ENCODE measurements around the gene RFC1. TPM values are rescaled to one million over a fixed set of nuclear protein-coding genes. Genes with fewer than 3 reads are reported as not detected.
A peak's percentile ranks its signal among the peaks of the same experiment; 100 is the strongest.

The RFC1 gene
- total and polyA plus RNA-seq, 4 donors, result 11.0 to 75.3 (median 25.9) TPM

- no peak overlapping the region for H3K4me3 ChIP-seq
- no peak overlapping the region for H3K27ac ChIP-seq (ENCODE audit: low read depth in 1 of 2, low read length in 1 of 2)
- WGBS, 2 donors, result 93 to 100% methylated on average over 2 of the region's 2 CpGs
- H3K27me3 ChIP-seq (ENCODE audit: control insufficient read depth in 3 of 3, insufficient read depth in 3 of 3, low read length in 2 of 3), result no peaks in the 10 kb centered on the region
- no peak for ATAC-seq (ENCODE audit: insufficient read depth, low FRiP score)
- H3K4me1 ChIP-seq (ENCODE audit: control insufficient read depth in 5 of 5, insufficient read depth in 5 of 5, low read length in 5 of 5), result no peaks in the 10 kb centered on the region
- no peak for DNase-seq
- no peak overlapping the region for H3K9ac ChIP-seq (ENCODE audit: insufficient read depth in 1 of 2, low read length in 2 of 2)
- H3K36me3 ChIP-seq (ENCODE audit: control insufficient read depth in 4 of 4, insufficient read depth in 4 of 4, low read length in 4 of 4), result peaks cover 18 to 39% (median 27%) of the 10 kb centered on the region in 4 donors
- TF ChIP-seq CTCF (IDR thresholded peaks at IDR 0.05; ENCODE audit: control extremely low read depth, extremely low read depth), result no peak
- no peaks in the 10 kb centered on the region for H3K9me3 ChIP-seq (ENCODE audit: control insufficient read depth in 4 of 4, insufficient read depth in 3 of 4, low read length in 3 of 4)
Measured at GRCh38 chr4:39291686-39292085, 74.5 kb downstream of the RFC1 start.

- Histone ChIP-seq H3K4me3 (no peak overlapping the region), H3K36me3 (ENCODE audit: control insufficient read depth in 4 of 4, insufficient read depth in 4 of 4, low read length in 4 of 4) (peaks cover 25 to 37% (median 27%) of the 10 kb centered on the region in 4 donors)
- TF ChIP-seq CTCF (IDR thresholded peaks at IDR 0.05; ENCODE audit: control extremely low read depth, extremely low read depth), result no peak
Measured at GRCh38 chr4:39287223-39287622, 78.9 kb downstream of the RFC1 start.

DNA sequence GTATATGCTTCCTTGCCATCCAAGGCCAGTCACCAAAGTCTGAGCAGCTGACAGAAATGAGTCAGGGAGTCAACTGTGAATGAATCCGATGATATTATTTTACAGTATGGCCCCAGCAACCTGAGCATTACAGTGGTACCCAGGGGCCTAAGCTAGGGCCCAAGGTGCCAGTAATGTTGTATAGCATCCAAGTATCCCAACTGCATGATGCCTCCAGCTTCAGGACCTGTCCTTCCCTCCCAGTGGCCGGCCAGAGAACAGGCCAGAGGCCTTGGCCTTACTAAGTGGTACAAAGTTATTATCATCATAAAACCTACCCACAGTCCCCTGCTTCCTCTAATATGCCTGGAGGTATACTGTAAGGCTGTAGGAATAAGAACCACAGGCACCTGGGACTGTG, 79.9 kb downstream of the RFC1 start:
- H3K27ac ChIP-seq (ENCODE audit: low read depth in 1 of 2, low read length in 1 of 2), result peak overlapping the region in 1 of 2 donors; percentile 33
- DNase-seq (no peak), ATAC-seq (ENCODE audit: insufficient read depth, low FRiP score) (no peak)
- WGBS, 2 donors, result 98% methylated on average over 2 of the region's 2 CpGs
- H3K27me3 ChIP-seq (ENCODE audit: control insufficient read depth in 3 of 3, insufficient read depth in 3 of 3, low read length in 2 of 3), result no peaks in the 10 kb centered on the region
- H3K9me3 ChIP-seq (ENCODE audit: control insufficient read depth in 4 of 4, insufficient read depth in 3 of 4, low read length in 3 of 4), result no peaks in the 10 kb centered on the region
- H3K36me3 ChIP-seq (ENCODE audit: control insufficient read depth in 4 of 4, insufficient read depth in 4 of 4, low read length in 4 of 4), result peaks cover 22 to 38% (median 30%) of the 10 kb centered on the region in 4 donors
- TF ChIP-seq CTCF (IDR thresholded peaks at IDR 0.05; ENCODE audit: control extremely low read depth, extremely low read depth), result no peak
- no peak overlapping the region for H3K9ac ChIP-seq (ENCODE audit: insufficient read depth in 1 of 2, low read length in 2 of 2)
- no peaks in the 10 kb centered on the region for H3K4me1 ChIP-seq (ENCODE audit: control insufficient read depth in 5 of 5, insufficient read depth in 5 of 5, low read length in 5 of 5)
- H3K4me3 ChIP-seq, result no peak overlapping the region

More at GRCh38 chr4:39287223-39287622, 78.9 kb downstream of the RFC1 start:
- no peak overlapping the region for H3K27ac ChIP-seq (ENCODE audit: low read depth in 1 of 2, low read length in 1 of 2)
- no peak for ATAC-seq (ENCODE audit: insufficient read depth, low FRiP score)
- WGBS, 2 donors, result 94 to 97% methylated on average over 4 of the region's 4 CpGs
- H3K9me3 ChIP-seq (ENCODE audit: control insufficient read depth in 4 of 4, insufficient read depth in 3 of 4, low read length in 3 of 4), result no peaks in the 10 kb centered on the region
- H3K4me1 ChIP-seq (ENCODE audit: control insufficient read depth in 5 of 5, insufficient read depth in 5 of 5, low read length in 5 of 5), result no peaks in the 10 kb centered on the region
- no peaks in the 10 kb centered on the region for H3K27me3 ChIP-seq (ENCODE audit: control insufficient read depth in 3 of 3, insufficient read depth in 3 of 3, low read length in 2 of 3)
- H3K9ac ChIP-seq (ENCODE audit: insufficient read depth in 1 of 2, low read length in 2 of 2), result no peak overlapping the region
- no peak for DNase-seq

DNA sequence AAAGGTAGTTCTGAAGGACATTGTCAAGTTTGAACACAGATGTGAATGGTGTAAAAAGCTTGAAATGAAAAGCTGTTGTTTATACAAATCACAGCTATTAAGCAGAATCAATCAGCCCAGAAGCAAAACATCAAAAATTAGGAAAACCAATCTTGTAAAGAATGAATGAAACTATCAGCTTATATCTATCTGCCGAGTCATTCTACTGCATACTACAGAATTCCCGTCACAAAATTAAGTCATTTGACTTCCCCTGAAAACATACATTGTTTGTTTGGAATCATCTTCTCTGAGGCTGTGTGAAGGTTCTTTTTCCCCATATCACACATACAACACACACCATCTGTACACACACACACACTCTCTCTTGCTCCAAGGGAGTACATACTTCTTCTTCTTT, 80.3 kb downstream of the RFC1 start:
- no peak overlapping the region for H3K4me3 ChIP-seq
- ATAC-seq (ENCODE audit: insufficient read depth, low FRiP score), result no peak

More for the DNA sequence above, 80.3 kb downstream of the RFC1 start:
- H3K36me3 ChIP-seq (ENCODE audit: control insufficient read depth in 4 of 4, insufficient read depth in 4 of 4, low read length in 4 of 4), result peaks cover 22 to 39% (median 31%) of the 10 kb centered on the region in 4 donors
- WGBS, 2 donors, result 90 to 94% methylated on average over 2 of the region's 2 CpGs
- H3K9ac ChIP-seq (ENCODE audit: insufficient read depth in 1 of 2, low read length in 2 of 2), result no peak overlapping the region
- TF ChIP-seq CTCF (IDR thresholded peaks at IDR 0.05; ENCODE audit: control extremely low read depth, extremely low read depth), result no peak
- H3K4me1 ChIP-seq (ENCODE audit: control insufficient read depth in 5 of 5, insufficient read depth in 5 of 5, low read length in 5 of 5), result no peaks in the 10 kb centered on the region
- peak overlapping the region in 1 of 2 donors; percentile 33 for H3K27ac ChIP-seq (ENCODE audit: low read depth in 1 of 2, low read length in 1 of 2)
- no peaks in the 10 kb centered on the region for H3K27me3 ChIP-seq (ENCODE audit: control insufficient read depth in 3 of 3, insufficient read depth in 3 of 3, low read length in 2 of 3)
- no peak for DNase-seq
- H3K9me3 ChIP-seq (ENCODE audit: control insufficient read depth in 4 of 4, insufficient read depth in 3 of 4, low read length in 3 of 4), result no peaks in the 10 kb centered on the region

Measured in lung (tissue), 12 donors.